KBM-7 (cell line): ENCODE measurements around the gene BCDIN3D.
A peak's percentile ranks its signal among the peaks of the same experiment; 100 is the strongest.
"Not testable (repeated sequence)": the region's sequence is repeated elsewhere in the genome, so short reads cannot be mapped to it uniquely, and the experiment has no call there.

Experiments used
- DNase-seq: peaks from one replicate; pipeline ENCODE4 v3.0.0-alpha.2; 2015
- in situ Hi-C: fragments of 300-500 bp; cut with MboI; formaldehyde crosslinking; loops from 2 replicates; pipeline ENCODE4 v1.14.3; 2020; ENCODE audit warnings: low sequenced_read_pairs, low pct_unique_long_range_greater_than_20kb, mixed read lengths

BCDIN3D gene

DNA sequence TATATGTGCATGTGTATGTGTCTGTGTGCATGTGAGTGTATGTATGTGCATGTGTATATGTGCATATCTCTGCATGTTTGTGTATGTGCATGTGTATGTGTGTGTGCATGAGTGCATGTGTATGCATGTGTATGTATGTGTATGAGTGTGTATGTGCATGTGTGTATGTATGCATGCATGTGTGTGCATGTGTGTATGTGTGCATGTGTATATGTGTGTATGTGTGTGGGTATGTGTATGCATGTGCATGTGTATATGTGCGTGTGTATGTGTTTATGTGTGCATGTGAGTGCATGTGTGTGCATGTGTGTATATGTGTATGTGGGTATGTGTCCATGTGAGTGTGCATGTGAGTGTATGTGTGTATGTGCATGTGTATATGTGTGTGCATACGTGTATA is 36.2 kb upstream of the BCDIN3D start:
- DNase-seq, in situ Hi-C loops: not testable (repeated sequence)

DNA sequence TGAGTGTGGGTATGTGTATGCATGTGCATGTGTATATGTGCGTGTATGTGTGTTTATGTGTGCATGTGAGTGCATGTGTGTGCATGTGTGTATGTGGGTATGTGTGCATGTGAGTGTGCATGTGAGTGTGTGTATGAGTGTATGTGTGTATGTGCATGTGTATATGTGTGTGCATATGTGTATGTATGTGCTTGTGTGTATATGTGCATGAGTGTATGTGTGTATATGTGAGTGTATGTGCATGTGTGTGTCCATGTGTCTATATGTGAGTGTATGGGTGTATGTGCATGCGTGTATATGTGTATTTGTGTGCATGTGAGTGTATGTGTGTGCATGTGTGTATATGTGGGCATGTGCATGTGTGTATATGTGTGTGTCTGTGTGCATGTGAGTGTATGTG is 35.1 kb upstream of the BCDIN3D start:
- in situ Hi-C loops, result no loop called here

DNA sequence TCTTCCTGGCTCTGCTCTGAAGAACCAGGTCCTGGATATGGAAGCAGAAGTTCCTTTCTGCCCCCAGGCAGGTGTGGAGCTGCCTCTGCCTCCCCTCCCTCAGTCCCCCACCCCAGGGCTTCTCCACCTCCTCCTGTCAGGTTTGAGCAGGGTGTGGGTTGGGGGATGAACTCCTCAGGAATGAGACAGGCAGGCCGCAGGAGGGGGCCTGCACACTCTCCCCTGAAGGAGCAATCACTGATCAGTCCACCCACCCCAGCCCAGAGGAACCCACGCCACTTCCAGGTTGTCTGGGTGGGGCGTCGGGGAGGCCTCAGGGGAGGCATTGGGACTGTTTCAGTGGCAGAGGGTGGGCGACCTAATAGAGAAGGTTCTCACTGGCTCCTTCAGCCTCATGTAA is 34.2 kb upstream of the BCDIN3D start:
- DNase-seq, result no peak
- in situ Hi-C loops, result no loop called here

More for the DNA sequence above, 35.1 kb upstream of the BCDIN3D start:
- no peak for DNase-seq

DNA sequence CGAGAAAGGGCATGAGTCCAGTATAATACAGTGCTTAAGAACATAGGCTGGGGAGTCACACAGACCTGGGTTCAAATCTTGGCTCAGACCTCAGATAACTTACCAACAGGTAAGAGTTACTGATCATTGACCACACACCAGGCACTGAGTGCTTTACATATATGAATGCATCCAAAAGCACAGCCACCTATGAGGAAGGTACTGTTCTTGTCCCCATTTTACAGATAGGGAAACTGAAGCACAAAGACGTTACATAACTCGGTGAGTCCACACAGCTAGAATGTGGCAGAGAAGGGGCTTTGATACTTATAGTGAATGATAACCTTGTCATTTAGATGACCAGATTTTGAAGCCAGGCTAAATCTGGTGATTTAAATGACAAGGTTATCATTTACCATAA is 33.2 kb upstream of the BCDIN3D start:
- in situ Hi-C loops, result no loop called here
- no peak for DNase-seq

DNA sequence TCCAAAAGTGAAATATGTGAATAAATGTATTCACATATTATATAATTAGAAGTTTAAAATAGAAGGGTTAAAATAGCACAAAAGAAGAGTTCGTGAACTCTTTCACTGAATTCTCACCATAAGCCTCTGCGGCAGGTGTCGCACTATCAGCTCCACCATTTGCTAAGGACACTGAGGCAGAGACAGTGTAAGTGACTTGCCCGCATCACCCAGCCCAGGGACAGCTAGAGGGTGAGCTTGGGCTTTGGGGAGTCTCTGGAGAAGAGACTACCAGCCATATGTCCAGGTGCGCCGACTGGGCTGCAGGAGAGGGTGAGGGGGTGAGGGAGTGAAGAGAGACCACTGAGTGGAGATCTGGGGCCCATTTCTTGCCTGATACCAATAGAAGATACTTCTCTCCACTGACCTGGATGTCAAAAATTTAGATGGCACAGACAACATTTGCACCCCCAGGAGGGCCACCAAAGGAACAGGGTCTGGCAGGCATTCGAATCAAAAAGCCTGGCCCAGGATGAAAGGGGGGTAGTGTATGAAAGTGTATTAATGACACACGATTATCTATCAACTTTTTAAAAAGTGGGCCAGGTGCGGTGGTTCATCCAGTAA is 32.3 kb upstream of the BCDIN3D start:
- in situ Hi-C loops, result no loop called here
- DNase-seq, result no peak

DNA sequence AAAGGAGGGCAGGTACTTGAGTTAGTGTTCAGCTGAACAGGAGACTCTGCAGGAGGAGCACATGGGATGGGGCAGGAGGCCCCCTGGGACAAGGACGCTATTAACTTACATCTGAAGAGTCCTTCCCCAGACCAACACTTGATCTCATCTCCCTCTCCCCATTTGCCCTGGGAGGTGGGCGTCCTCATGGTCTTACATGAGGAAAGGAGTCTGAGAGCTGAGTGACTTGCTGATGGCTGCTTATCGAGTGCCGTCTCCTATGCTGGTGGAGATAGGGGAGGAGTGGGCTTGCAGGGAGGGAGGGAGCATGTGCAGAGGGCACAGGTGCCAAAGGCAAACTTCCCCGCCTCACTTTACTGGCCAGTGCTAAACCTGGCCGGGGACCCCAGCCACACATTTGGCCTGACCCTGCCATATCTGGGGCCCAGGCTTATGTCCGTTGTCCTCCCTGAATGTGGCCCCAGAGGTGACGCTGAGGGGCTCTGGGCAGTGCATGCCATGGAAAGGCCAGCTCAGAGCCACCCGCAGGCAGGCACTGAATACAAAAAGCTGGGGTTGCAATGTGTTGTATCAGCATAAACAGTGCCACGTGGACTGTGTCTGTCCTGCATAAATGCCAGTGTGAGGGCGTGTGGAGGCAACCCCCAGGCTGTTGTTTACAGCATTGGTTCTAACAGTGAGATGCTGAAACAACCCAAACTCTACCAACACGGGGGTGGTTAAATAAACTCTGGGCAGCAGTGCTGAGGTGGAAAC is 31.4 kb upstream of the BCDIN3D start:
- no peak for DNase-seq
- in situ Hi-C loops, result no loop called here

DNA sequence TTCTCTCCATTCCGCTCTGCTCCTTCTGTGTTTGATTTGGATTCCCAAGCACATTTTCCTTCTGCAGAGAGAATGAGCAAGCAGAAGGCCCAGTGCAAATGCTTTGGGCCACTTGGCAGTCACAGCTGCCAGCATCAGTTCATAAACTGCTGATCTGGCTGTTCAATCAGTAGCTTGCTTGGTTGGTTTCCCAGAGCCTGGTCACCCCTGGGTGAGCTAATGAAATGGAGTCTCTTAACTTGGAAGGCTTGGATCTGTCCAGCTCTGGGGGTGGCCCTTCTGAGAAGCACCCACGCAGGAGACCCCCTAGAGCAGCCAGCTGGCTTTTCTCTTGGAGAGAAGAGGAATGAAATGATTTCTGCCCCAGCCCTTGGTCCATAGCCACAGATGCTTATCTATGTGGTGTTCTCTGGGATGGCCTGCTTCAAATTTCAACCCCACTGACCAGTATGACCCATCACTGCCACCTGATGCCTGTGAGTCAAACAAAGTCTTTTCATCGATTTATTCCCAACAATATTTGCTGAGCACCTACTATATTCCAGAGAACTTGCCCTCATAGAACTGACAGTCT is 30.5 kb upstream of the BCDIN3D start:
- no peak for DNase-seq
- in situ Hi-C loops, result no loop called here

DNA sequence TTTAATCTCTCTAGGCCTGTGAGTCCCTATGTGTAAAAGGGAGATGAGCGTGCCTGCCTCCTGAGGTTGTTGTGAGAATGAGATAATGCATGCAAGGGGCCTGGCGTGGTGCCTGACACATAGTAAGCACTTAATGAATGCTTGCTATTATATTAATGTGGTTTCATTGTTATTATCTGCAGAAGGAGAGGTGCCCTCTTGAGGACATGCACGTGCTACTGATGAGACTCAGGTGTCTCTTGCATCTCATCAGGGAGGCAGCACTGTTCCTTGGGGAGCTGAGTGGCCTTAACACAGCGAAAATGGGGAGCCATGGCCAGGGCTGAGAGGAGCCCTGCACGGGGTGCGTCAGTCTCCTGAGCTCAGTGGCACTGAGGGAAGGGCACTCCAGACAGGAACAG is 29.9 kb upstream of the BCDIN3D start:
- DNase-seq, result no peak
- in situ Hi-C loops, result no loop called here

DNA sequence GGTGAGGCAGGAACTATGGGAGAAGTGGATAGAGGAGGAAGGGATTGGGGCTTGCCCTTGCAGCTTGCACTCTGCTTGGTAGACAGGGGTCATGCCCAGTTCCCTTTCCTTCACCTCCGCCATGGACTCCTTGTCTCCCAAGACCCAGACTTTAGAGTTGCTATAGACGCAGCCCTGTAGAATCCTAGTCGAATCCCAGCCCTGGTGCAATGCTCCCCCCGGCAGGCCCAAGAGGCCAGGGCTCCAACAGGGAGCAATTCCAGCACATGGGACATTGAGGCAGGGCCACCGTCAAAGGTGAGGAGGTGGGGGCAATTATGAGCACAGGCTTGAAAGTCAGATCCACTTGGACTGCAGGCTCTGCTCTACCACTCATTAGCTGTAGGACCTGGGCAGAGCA is 29.5 kb upstream of the BCDIN3D start:
- DNase-seq, result no peak
- in situ Hi-C loops, result no loop called here

DNA sequence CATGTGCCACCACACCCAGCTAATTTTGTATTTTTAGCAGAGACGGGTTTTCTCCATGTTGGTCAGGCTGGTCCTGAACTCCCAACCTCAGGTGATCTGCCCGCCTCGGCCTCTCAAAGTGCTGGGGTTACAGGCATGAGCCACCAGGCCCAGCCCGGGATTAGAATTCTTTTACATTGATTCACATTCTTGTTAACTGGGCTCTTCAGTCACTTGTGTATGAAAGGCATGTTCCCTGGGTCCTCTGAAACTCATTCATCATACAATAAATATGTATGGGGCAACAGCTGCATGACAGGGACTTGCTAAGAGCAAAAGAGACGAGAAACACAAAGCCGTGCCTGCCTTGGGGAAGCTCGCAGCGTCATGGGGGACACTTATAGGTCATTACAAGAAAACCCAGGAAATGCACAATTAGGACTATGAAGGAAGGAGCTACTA is 28.9 kb upstream of the BCDIN3D start:
- in situ Hi-C loops, result not testable (repeated sequence)

DNA sequence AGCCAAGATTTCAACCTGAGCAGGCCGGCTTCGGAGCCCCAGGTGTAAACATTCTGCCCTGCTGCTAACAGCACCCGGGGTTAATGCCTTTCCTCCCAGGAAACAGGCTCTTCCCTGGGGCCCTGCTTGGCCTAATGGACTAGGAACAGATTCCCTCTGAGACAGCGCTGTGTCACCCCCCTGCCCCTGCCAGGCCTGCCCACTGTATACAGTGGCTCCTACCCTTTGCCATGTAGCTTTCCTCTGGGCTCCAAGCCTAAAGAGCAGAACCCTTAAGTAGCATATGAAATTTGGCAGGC is 28.3 kb upstream of the BCDIN3D start:
- in situ Hi-C loops, result no loop called here
- DNase-seq, result no peak

More for the DNA sequence above, 28.9 kb upstream of the BCDIN3D start:
- not testable (repeated sequence) for DNase-seq

DNA sequence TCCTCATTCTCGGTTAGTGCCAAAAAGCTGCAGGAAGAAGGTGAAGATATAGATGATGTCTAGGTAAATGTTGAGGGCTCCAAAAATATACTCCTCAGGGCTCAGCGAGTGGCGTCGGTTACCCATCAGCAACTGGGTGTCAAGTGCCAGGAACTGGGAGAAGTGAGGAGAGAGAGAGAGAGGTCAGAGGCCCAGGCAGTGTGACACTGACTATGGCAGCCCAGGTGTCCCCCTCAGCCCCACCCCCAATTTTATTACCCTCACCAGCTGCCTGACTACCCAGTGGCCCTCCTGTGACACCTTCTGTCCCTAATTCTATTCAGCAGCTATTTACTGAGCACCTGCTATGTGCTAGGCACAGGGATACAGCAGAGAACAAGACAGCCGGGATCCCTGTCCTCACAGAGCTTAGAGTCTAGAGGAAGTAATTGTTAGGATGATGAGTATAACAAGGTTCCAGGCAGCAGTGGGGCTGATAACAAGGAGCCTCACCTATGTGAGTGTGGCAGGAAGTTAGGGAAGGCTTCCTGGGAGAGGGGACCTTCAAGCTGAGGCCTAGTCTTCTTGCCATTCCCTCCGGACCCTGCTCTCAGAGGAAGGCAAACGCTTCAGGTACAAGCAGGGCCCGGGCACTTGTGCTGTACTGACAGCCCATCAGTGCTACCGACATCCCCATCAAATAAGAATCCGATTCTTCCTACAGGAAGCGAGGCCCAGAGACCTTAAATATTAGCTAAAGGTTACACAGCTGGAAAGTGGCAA is 27.8 kb upstream of the BCDIN3D start:
- DNase-seq, result no peak
- in situ Hi-C loops, result no loop called here

DNA sequence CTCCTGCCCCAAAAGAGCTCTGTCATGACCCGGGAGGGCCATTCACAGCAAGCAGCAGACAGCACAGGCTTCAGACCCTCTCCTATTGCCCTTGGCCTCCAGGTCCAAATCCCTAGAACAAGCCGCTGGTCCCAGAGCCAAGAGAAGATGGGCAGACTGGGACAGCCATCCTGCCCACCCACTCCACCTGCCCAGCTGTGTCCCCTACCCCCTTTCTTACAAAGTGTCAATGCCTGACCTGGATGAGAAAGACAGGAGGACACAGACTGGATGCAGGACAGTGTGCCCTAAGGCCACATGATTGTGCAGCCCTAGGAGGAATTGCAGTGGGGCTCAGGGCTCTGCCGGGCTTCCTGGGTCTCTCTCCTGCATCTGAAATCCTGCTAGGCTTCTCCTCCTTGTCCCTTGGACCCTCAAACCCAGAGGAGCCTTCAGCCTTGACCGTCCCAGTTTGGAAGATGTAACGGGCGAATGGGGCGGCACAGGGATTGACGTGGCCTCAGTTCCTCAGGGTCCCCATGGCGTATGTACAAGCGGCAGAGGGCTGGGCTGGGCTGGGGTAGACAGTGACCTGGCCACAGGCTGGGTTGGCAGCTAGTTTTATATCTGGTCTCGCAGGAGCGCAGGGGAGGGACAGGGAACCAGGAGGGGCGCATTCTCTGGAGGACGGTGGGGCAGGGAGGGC is 27.1 kb upstream of the BCDIN3D start:
- DNase-seq, result no peak
- in situ Hi-C loops, result no loop called here

DNA sequence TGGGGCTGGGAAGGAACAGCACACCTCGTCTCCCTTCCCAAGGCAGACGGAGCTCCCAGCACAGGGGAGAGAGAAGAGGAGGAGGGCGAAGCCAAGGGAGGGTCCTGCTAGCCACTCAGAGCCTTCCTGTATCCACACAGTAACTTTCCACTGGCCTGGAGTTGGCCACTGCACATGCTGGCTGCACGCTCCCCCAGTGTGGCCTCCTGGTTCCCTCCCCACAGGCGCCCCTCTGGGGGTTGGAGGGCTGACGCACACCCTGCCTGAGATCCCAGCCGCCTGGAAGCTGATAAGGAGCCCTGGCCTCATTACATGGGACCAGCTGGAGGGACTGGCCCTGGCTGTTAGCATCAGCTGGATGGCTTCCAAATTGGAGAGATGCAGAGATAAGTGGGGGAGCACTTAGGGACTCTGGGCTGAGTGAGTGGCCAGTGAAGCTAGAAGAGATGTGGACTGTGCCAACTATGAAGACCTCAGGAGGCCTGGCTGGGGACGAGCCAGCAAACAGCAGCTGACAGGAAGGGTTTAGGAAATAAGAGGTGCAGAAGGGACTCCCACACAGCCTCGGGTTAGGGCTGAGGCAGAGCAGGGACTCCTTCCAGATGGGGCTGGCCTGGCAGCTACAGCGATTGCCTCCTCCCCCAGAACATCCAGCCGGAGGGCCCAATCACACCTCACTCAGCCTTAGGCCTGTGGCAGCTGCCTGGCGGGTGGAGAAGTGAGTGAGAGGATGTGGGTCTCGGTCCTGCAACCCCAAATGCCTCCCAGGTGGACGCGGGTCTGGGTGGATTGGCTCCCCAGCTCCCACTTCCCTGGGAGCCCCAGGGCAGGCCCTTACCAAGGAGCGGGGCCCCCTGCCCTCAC is 26.3 kb upstream of the BCDIN3D start:
- DNase-seq, result peak; percentile 80
- in situ Hi-C loops, result no loop called here

DNA sequence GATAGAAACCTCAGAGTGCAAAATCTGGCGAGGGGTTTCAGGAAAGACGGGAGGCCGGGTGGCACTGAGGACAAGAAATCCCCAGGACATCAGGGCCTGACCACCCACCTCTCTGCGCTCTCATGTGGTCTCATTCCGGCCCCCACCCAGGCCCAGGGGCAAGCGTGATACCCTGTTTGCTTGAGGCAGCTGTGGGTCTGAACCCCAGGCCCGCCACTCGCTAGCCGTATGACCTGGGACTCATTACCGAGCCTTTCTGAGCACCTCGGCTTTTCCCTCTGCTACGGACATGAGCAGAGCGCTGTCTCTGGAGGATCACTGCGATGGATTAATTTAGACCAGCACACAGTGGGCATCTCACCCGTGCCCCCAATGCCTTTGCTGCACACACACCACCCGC is 25.5 kb upstream of the BCDIN3D start:
- in situ Hi-C loops, result no loop called here
- no peak for DNase-seq

DNA sequence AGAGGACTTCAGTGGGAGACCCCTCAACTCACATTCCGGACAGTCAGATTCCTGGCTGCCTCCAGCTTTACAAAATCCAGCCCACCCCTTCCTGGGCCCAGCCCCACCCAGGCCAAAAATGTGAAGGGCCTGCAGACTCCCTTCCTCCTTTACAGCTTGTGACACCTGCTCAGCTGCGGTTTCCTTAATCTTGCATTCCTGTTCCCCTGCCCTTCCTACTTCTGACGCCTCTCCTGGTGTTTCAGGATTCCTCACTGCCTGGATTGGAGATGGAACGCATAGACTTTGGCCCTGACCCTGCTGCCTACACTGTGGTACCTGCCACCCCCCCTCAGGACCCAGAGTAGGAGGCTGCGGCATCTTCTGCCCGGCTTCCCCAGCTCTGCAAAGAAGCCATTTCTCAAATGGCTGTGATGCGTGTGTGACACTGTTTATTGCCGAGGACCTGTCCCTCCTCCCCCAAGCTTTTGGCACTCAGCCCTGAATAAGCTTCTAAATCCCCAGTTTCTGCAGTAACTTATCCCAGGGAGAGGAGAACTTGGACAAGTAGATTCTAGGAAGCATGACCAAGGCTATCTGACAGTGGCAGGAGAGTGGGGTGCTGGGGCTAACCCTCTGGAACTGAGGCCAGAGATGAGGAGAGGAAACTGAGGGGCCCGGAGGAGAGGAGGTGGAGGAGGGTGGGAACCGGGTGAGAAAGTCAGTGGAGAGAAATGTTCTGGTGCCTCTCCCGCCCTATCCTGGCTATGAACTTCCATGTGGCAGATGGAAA is 24.9 kb upstream of the BCDIN3D start:
- no peak for DNase-seq
- in situ Hi-C loops, result no loop called here

DNA sequence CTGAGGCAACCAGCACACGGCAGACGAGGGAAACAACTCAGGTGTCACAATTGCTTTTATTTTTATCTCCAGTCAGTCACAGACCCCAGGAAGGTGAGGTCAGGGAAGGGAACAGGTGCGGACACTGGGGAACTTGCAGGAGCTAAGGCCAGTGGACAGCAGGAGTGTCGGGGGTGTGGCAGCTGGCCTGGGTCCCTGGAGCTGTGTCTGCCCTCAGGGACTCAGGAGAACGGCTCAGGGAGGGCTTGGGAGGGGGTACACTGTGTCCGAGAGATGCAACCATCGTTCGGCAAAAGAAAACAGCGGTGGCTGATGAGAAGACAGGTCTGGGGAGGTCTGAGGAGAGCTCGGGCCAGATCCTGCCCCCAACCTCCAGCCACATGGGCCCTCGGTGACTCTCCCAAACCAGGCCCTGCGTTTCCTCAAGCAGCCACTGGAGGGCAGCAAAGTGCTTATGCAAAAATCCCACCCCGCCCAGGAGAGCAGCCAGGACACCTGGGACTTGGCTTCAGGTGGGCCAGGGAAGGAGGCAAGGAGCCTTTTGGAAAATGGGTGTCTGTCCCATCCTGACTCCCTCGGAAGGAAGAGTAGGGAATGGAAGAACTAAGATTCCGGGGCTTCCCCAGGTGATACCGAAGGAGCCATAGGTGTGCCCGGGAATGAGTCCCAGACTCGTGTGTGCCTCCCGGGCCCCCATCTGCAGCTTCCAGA is 24.1 kb upstream of the BCDIN3D start:
- in situ Hi-C loops, result no loop called here
- DNase-seq, result peak; percentile 82
